ENCODE results near the gene ANGPTL5. TPM values are rescaled to one million over a fixed set of nuclear protein-coding genes. Genes with fewer than 3 reads are reported as not detected.

The ANGPTL5 gene
- total and polyA plus RNA-seq, 2 donors: 0.51 TPM; not detected in 1

DNA sequence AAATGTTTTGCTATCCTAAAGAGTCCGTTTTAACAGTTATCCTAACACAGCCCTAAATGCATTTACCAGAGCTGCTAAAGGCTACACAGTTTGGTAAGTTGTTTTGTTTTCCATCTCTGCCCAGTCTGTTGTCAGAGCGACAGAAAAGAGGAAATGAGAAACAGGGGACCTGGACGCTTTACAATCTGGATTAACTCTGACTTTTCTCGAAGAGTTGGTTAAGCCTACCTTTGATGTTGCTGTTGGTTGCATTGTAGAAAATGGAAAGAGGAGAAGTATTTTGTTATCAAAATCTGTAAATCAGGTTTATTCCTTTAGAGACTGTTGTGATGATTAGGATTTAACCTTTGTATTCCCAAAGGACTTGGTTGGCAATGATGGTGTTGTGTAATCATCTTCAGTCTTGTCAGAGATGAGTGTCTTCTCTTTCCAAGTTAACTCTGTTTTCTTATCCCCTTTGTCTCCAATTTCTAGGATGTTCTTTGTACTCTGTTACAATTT lies 481 bp downstream of the ANGPTL5 start:
- DNase-seq (ENCODE audit: extremely low spot score): peak; percentile 21
- no peaks in the 10 kb centered on the region for H3K4me1 ChIP-seq (ENCODE audit: insufficient read depth)
- H3K4me3 ChIP-seq (ENCODE audit: low read depth, low read length): peak overlapping the region; percentile 59
- 7% methylated on average over 4 of the region's 4 CpGs for whole genome bisulfite sequencing
- H3K27ac ChIP-seq (ENCODE audit: low read depth): peak overlapping the region; percentile 50
- no peaks in the 10 kb centered on the region for H3K36me3 ChIP-seq (ENCODE audit: insufficient read depth)

DNA sequence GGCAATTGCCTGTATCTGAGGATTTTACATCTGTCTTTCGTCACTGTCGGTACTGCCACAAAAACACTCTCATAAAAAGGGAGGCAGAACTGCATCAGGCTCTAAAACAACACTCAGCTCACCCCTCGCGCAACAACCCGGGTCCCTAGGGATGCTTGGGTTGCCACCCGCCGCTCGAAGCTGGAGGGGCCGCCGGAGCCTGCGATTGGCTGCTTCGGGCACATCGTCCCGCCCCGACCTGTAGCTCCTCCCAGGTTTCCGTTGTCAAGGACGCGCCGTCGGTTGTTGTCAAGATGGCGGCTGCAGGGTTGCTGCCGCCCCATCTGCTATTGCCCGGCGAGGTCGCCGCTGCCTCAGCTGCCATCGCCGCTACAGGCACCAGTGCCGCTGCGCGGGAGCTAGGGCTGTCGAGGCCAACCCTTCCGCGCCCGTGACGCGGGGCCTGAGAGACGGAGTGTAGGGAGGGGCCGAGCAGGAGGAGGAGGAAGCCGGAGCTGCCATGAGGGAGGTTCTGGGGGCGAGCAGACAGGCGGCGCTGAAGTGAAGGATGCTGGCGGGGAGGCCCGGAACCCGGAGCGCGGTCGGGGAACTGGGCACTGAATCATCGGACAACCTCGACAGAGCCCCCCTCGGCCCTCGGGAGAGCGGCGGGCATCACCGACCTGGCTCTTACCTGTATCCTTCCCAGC lies 1.4 kb downstream of the ANGPTL5 start, which contains the start of gene CEP126:
Gene CEP126 (plus strand): TSS at position 273 of the 689 bp plus-strand sequence. CDS start 275 bp downstream, at position 548.
- peak; percentile 92 for DNase-seq (ENCODE audit: extremely low spot score)
- WGBS: under 1% methylated on average over 56 of the region's 56 CpGs
- Histone ChIP-seq H3K4me1 (ENCODE audit: insufficient read depth) (no peaks in the 10 kb centered on the region), H3K27ac (ENCODE audit: low read depth) (peak within 1 kb of the TSS; percentile 94), H3K36me3 (ENCODE audit: insufficient read depth) (no peaks in the 10 kb centered on the region), H3K4me3 (ENCODE audit: low read depth, low read length) (peak within 1 kb of the TSS; percentile 59)

DNA sequence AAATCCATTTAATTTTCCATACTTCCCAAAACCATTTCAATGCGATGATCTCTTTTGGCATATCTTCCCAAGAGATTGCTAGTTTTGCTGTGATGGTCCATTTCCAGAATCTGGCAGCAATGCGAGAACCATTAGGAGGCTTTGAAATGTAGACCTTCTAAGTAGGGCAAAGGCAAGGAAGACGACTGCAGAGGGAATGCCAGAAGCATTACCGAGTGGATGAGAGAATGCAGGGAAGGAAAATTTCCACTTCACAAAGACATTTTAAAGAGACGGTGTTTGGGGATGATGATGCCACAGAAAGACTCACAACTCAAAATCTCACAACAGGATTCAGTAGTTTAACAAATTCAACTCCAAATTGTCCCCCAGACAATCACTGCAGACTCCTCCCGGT lies 2.0 kb downstream of the ANGPTL5 start:
- no peak overlapping the region for H3K27ac ChIP-seq (ENCODE audit: low read depth)
- no peaks in the 10 kb centered on the region for H3K36me3 ChIP-seq (ENCODE audit: insufficient read depth)
- WGBS: 2% methylated on average over 6 of the region's 6 CpGs
- H3K4me1 ChIP-seq (ENCODE audit: insufficient read depth): no peaks in the 10 kb centered on the region
- no peak for DNase-seq (ENCODE audit: extremely low spot score)
- H3K4me3 ChIP-seq (ENCODE audit: low read depth, low read length): peak overlapping the region; percentile 59

DNA sequence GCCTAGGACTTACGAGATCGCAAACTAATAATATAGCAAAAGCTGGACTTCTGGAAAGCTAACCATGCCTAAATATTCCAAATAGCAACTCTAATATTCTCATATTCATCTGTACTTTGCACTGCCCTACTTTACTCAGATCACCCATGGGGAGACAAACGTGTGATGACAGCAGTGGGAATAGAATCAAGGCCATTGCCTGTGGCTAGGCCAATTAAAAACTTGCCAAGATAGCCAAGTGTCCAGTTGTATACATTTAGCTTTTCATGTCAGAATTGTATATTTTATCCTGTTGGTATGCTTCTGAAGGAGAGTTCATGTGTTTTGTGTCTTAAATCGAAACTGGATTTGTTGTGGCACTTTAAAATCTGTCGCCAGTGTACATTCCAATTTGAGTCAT lies 2.7 kb downstream of the ANGPTL5 start:
- WGBS: 58% methylated on average over 5 of the region's 5 CpGs
- Histone ChIP-seq H3K4me1 (ENCODE audit: insufficient read depth) (no peaks in the 10 kb centered on the region), H3K27ac (ENCODE audit: low read depth) (no peak overlapping the region), H3K4me3 (ENCODE audit: low read depth, low read length) (no peak overlapping the region), H3K36me3 (ENCODE audit: insufficient read depth) (no peaks in the 10 kb centered on the region)
- no peak for DNase-seq (ENCODE audit: extremely low spot score)

DNA sequence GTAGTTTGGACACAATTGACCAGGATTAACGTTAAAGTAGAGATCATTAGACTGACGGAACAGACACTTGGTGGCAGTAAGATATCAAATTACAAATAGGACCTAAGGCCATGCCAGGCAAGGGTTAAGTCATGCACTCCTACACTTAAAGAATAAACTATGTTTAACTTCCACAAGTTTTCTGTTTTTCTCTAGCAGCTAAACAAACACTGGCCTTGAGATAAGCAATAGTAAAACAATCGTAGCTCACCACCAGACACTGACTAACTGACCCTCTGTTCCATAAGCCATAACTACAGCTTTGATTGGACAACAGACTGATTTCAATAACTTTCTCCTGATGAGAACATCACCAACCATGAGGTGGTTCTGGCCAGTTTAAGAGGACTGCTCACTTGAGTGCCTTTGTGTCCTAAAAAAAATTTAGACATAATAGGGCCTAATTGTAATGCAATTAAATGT lies 3.5 kb downstream of the ANGPTL5 start:
- 47% methylated on average over 3 of the region's 3 CpGs for WGBS
- Histone ChIP-seq H3K27ac (ENCODE audit: low read depth) (no peak overlapping the region), H3K4me3 (ENCODE audit: low read depth, low read length) (no peak overlapping the region), H3K4me1 (ENCODE audit: insufficient read depth) (no peaks in the 10 kb centered on the region), H3K36me3 (ENCODE audit: insufficient read depth) (no peaks in the 10 kb centered on the region)
- no peak for DNase-seq (ENCODE audit: extremely low spot score)

DNA sequence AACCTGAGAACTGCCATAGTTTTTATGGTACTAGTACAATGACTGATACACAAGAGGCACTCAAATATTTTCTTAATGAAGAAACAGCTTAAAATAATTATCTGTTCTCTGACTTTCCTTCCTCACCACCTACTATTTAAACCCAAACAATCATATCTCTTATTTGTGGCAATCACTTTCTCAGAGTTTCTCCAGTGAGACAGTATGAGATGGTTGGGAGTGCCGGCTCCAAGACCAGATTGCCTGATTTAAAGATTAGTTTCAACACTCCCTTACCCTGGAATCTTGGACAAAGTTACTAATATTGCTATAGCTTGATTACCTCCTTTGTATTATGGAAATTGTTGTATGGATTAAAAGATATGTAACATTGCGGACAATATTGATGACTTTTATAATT lies 7.2 kb downstream of the ANGPTL5 start:
- no peak overlapping the region for H3K27ac ChIP-seq (ENCODE audit: low read depth)
- 88% methylated on average over 2 of the region's 2 CpGs for WGBS
- no peaks in the 10 kb centered on the region for H3K36me3 ChIP-seq (ENCODE audit: insufficient read depth)
- no peak for DNase-seq (ENCODE audit: extremely low spot score)
- no peak overlapping the region for H3K4me3 ChIP-seq (ENCODE audit: low read depth, low read length)
- no peaks in the 10 kb centered on the region for H3K4me1 ChIP-seq (ENCODE audit: insufficient read depth)

DNA sequence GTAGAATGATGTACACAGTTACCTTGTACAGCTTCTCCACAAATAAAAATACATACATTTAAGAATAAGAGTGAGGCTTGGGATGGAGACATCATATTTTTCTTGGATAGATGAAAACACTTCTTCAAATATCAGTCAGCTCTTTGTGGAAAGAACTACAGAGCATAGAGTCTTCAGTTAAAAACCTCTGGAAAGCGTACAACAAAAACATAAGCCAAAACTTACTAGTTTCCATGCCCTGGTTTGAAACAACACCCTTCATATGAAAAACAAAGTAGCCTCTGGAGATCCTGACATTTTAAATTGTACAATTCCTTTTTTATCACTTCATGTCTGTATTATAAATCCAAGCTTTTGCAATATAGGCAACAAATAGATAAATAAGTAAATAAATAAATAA lies 8.5 kb downstream of the ANGPTL5 start:
- H3K27ac ChIP-seq (ENCODE audit: low read depth): no peak overlapping the region
- no peaks in the 10 kb centered on the region for H3K4me1 ChIP-seq (ENCODE audit: insufficient read depth)
- DNase-seq (ENCODE audit: extremely low spot score): no peak
- 83% methylated on average over 1 of the region's 1 CpG for WGBS
- H3K4me3 ChIP-seq (ENCODE audit: low read depth, low read length): no peak overlapping the region
- no peaks in the 10 kb centered on the region for H3K36me3 ChIP-seq (ENCODE audit: insufficient read depth)

DNA sequence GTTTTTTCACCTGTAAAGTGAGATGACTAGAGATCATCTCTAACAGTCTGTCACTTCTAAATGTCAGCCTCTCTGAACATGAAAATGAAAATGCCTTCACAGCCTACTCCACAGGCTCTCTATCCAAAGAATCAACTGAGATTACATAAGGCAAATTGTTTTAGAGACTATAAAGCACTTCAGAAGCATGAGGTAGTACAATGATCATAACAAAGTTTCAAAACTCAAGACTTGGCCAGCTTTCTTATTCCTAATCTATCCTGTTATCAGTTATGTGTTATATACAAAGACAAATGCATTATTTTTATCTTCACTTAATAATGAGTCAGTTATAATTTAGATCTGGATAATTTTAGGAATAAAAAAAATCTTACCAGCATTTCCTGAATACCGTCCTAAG lies 21.8 kb downstream of the ANGPTL5 start:
- Histone ChIP-seq H3K36me3 (ENCODE audit: insufficient read depth) (no peaks in the 10 kb centered on the region), H3K27ac (ENCODE audit: low read depth) (no peak overlapping the region), H3K4me1 (ENCODE audit: insufficient read depth) (no peaks in the 10 kb centered on the region), H3K4me3 (ENCODE audit: low read depth, low read length) (no peak overlapping the region)
- DNase-seq (ENCODE audit: extremely low spot score): no peak
- 21% methylated on average over 1 of the region's 1 CpG for WGBS

DNA sequence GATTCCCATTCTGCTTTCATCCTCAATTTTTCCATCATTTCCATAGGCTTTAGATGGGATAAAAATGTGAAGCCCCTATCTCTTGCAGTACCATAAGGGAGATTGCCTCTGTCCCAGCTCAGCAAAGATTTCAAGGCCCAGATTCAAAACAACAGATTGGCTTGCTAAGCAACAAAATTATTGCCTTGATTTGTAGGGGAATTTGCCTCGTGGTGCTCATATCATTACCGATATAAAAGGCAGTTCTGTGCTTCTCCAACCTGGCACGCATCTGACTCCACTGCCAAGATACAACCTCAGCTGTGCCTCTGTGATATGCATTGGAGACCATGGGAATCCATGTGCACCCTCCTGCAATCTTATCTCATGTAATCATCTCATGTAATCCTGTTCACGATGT lies 26.6 kb downstream of the ANGPTL5 start:
- Histone ChIP-seq H3K36me3 (ENCODE audit: insufficient read depth) (no peaks in the 10 kb centered on the region), H3K4me1 (ENCODE audit: insufficient read depth) (no peaks in the 10 kb centered on the region), H3K27ac (ENCODE audit: low read depth) (no peak overlapping the region), H3K4me3 (ENCODE audit: low read depth, low read length) (no peak overlapping the region)
- no peak for DNase-seq (ENCODE audit: extremely low spot score)
- WGBS: 84% methylated on average over 4 of the region's 4 CpGs

DNA sequence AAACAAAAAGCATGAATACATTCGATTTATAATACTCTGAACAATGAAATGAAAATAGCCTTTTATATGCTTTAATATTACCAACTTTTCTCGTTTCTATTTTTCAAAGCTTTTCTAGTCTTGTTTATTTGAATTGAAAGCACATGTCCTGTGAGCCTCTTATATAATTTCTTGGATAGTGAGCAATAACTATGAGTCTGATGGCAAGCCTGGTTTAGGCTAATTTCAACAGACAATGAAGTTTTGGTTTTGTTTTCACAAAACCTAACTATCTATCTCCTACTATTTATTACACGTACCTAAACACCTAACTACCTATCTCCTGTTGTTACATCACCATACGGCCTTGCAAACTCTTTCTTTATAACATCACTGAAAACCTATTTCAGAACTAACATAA lies 30.7 kb downstream of the ANGPTL5 start:
- no peak overlapping the region for H3K4me3 ChIP-seq (ENCODE audit: low read depth, low read length)
- no peak for DNase-seq (ENCODE audit: extremely low spot score)
- 78% methylated on average over 4 of the region's 4 CpGs for WGBS
- no peaks in the 10 kb centered on the region for H3K4me1 ChIP-seq (ENCODE audit: insufficient read depth)
- H3K27ac ChIP-seq (ENCODE audit: low read depth): no peak overlapping the region
- H3K36me3 ChIP-seq (ENCODE audit: insufficient read depth): no peaks in the 10 kb centered on the region

DNA sequence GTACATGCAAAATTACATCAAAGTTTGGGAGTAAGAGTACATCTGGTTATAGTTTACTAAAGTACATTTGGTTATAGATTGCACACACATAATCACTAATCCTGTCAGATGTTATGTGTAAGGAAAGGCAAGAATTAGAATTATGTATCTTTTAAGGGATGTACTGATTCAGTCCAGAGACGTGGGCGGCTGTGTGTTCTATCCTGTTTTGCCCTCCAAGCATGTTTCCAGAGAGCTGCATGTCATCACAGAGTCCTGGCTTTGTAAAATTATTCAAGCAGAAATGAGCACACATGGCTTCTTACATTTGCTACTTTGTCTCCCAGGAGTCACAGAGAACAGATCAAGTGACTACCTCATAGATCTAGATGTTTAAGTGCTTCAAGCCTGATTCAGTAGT lies 34.7 kb downstream of the ANGPTL5 start:
- no peak overlapping the region for H3K4me3 ChIP-seq (ENCODE audit: low read depth, low read length)
- H3K36me3 ChIP-seq (ENCODE audit: insufficient read depth): no peaks in the 10 kb centered on the region
- no peaks in the 10 kb centered on the region for H3K4me1 ChIP-seq (ENCODE audit: insufficient read depth)
- no peak overlapping the region for H3K27ac ChIP-seq (ENCODE audit: low read depth)
- no peak for DNase-seq (ENCODE audit: extremely low spot score)
- 79% methylated on average over 2 of the region's 2 CpGs for WGBS

DNA sequence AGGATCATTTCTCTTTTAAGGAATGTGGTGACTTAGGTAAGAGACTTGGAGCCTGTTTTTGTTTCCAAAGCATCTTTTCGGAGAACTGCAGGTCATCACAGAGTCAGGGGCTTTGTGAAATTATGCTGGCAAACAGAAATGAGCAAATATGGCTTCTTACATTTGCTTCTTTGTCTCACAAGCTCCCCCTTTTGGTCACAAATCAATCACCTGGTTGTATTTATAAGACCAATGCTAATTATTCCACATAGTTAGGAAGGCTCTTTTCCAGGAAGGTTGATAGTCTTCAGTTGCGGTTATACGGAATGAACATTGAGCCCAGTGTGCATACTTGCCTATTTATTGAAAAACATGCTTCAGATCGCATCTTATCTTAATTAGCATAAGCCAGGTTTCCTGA lies 36.1 kb downstream of the ANGPTL5 start:
- Histone ChIP-seq H3K4me3 (ENCODE audit: low read depth, low read length) (no peak overlapping the region), H3K4me1 (ENCODE audit: insufficient read depth) (no peaks in the 10 kb centered on the region), H3K27ac (ENCODE audit: low read depth) (no peak overlapping the region), H3K36me3 (ENCODE audit: insufficient read depth) (no peaks in the 10 kb centered on the region)
- 84% methylated on average over 4 of the region's 4 CpGs for WGBS
- no peak for DNase-seq (ENCODE audit: extremely low spot score)

DNA sequence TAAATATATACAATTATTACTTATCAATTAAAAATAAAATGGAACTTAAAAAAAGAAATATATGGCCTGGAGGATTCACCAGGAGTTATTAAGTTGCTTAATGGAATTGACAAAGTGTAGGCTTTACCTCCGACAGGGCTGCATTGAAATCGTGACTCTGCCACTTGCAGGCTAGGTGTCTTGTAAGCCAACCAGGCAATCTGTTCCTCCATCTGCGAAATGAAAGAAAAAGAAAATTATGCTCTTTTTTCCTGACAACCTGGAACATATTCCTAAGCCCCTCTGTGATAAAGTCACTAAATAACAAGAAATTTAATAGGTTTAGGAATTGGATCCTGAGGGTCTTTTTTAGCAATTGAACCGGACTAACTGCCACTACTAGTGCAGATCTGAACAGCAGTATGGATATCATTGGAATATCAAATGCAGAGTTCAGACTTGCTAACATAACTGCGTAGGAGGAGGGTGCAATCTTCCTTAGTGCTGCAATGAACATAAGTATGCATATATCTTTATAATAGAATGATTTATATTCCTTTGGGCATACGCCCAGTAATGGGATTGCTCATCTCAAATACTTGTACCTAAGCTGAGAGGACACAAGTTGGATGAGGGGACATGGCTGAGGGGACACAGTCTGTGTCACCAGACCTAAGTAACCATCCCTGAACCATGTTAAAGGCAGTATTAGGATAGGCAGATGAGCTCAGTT lies 44.0 kb downstream of the ANGPTL5 start:
- Histone ChIP-seq H3K4me3 (ENCODE audit: low read depth, low read length) (no peak overlapping the region), H3K27ac (ENCODE audit: low read depth) (no peak overlapping the region), H3K4me1 (ENCODE audit: insufficient read depth) (no peaks in the 10 kb centered on the region), H3K36me3 (ENCODE audit: insufficient read depth) (no peaks in the 10 kb centered on the region)
- WGBS: 78% methylated on average over 6 of the region's 6 CpGs
- no peak for DNase-seq (ENCODE audit: extremely low spot score)

DNA sequence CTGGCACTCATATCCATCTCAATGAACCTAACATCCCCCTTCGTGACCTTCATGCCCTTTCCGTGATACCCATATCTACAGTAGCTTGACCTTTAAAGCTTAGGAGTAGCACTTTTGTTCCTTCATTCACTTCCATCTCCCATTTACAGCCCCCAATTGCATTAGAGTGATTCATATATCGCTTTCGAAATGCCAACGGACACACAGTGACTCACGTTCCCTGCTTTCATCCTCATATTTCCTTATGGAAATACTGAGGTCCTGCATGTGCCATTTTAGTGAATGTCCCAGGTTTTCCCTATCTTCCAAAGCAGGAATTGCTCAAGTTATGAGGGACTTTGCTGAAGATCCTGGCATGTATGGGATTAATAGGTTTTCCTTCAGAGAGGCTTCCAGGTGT lies 45.8 kb downstream of the ANGPTL5 start:
- DNase-seq (ENCODE audit: extremely low spot score): no peak
- H3K4me1 ChIP-seq (ENCODE audit: insufficient read depth): no peaks in the 10 kb centered on the region
- no peak overlapping the region for H3K27ac ChIP-seq (ENCODE audit: low read depth)
- no peaks in the 10 kb centered on the region for H3K36me3 ChIP-seq (ENCODE audit: insufficient read depth)
- WGBS: 95% methylated on average over 6 of the region's 6 CpGs
- H3K4me3 ChIP-seq (ENCODE audit: low read depth, low read length): no peak overlapping the region
